Stimulated activated CD4-positive, alpha-beta T cell treated with anti-CD3 and anti-CD28 coated beads, Interleukin-1b, Interleukin-23, amount 100 ng/mL, for 4 hours (primary cell): ENCODE measurements around the gene NTNG1.
"Not testable (repeated sequence)": the region's sequence is repeated elsewhere in the genome, so short reads cannot be mapped to it uniquely, and the experiment has no call there.

Experiments
- DNase-seq, 2 donors: peaks; one replicate each; pipeline ENCODE4 v3.0.0-alpha.2; 2020; ENCODE audit warnings: low read depth in 2 of 2

The NTNG1 gene

GRCh38 chr1:107142666-107143065 is 1.8 kb downstream of the NTNG1 start:
- no peak for DNase-seq

- no peak for DNase-seq
Measured at GRCh38 chr1:107145637-107146036, 4.8 kb downstream of the NTNG1 start.

GRCh38 chr1:107147843-107148242 is 7.0 kb downstream of the NTNG1 start:
- DNase-seq, result no peak

GRCh38 chr1:107149946-107150345 is 9.1 kb downstream of the NTNG1 start:
- DNase-seq, result no peak

GRCh38 chr1:107151295-107151694 is 10.5 kb downstream of the NTNG1 start:
- no peak for DNase-seq

- DNase-seq, result no peak
Measured at GRCh38 chr1:107152395-107152794, 11.6 kb downstream of the NTNG1 start.

- no peak for DNase-seq
Measured at GRCh38 chr1:107153014-107153413, 12.2 kb downstream of the NTNG1 start.

DNA sequence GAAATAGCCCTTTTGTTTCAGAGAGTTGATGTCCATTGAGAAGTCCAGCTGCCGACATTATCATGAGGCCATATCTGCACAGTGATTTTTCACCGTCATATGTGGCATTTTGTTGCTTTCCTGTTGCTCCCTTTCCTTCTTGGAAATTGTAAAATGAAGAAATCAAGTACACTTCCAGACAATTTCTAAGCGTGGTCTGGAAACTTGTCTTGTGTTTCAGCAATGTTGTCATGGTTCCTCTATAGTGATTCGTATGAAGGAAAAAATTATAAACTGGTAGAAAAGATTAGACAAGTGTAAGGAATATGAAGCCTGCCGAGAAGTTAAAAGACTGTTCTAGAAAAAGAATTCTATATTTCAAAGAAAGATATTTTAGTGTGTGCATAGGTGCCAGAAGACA is 17.7 kb downstream of the NTNG1 start:
- DNase-seq, result no peak

GRCh38 chr1:107158991-107159390 is 18.2 kb downstream of the NTNG1 start:
- no peak for DNase-seq

DNA sequence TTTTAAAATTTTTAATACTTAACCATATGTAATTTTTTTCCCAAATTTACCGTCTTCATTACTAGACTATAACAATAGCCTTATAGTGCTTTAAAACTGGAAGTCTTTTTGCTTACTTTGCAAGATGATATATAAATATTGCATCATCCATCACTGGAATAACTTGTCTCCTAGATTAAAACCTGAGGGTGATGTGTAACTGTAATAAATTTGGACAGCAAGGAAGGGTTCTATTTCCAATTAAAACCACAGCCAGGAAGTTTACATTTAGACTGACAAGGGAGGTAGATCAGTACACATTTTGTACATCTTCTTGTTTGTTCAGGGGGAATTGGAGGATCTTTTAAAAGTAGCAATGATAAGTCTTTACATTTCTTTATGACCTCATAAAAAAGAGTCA is 21.9 kb downstream of the NTNG1 start:
- no peak for DNase-seq

DNA sequence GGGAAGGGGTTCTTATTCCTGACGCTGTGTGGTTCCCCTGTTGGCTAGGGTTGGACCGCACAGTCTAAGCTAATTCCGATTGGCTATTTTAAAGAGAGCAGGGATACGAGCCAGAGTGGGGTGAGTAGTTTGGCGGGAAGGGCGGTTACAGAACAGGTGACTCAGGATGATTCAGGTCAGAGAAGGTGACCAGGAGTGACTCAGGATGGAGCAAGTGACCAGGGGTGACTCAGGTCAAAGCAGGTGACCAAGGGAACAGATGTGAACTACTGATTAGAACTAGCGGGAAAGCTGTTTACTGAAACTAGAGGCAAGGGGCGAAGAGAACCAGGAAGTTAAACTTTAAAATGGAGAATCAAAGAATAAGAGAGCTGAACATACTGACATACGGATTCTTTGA is 24.1 kb downstream of the NTNG1 start:
- not testable (repeated sequence) for DNase-seq

GRCh38 chr1:107169615-107170014 is 28.8 kb downstream of the NTNG1 start:
- no peak for DNase-seq

DNA sequence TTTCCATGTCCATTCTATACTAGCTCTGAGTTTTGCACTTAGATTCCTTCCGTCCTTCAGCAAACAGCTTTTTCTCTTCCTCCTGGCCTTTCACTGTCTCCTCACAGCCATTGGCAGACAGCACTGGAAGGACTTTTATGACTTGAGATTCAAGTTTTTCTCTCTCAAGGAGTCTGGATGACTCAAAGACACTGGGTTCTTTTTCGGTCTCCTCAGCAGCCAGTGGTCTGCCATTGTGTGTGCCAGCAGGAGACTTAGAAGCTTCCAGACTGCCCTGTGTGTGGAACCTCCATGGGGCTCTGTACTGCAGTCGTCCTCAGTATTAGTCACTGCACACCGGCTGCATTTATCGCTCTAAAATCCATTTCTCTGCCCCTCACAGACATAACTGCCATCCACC is 30.5 kb downstream of the NTNG1 start:
- DNase-seq, result no peak

DNA sequence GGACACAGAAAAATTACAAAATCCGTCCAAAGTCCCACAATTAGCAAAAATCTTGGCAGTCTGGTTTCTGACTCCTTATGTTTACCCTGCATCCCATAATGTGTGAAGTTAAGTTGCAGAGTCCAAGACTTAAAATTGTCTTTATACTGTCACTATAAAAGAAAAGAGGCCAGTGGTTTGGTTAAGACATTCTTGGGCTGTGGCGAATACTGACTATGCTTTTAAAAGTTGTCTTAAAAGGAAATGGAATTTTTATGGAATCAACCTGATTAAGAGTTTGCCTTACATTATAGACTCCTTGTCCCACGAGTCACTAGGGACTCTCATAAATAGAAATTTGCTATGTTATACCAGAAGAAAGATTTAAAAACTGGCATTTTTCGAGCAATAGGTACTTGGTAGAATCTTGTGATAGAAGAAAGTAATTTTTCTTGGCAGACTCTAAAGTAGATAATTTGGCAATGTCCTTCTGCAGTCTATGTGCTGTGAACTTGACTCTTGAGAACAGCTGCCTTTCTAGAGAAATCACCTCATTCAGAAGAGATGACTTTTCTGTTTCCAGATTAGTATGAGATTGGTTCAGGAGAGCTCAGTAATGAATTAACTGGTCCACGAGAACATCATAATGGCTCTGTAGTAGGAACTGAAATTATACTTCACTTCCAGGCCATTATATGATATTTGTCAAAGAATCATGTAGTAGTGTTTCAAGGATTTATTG is 31.8 kb downstream of the NTNG1 start:
- no peak for DNase-seq

DNA sequence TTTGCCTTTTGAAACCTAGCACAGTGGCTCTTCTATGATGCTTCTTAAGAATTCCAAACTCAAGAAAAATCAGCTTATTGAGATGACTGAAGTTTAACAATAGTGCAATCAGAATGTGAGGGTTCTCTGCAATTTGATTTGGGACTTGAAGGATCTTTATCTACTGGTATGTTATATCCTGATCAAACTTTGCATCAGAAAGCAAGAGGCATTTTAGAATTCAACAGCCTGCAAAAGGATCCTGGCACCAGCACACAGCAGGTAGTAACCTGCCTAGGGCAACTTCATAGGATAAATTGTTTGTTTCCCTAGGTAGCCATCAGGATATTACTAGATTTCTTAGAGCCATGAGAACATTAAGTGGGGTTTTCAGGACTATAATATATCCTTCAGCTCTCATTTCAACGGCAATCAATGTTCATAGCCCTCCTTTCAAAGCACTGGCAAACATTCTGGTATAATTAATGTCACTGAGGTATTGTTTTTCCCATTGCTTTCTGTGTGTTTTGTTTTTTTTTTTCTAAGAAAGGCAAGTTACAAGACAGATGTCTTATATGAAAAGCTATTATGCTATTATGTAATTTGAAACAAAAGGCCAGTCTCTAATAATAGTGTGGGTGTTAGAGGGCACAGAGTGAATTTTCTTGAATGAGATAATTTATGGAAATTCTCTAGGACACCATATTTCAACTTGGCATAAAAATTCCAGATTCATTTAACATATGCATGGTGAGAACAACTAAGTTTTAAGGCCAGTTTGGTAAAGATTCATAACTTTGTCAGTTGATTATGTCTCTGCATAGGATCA is 34.5 kb downstream of the NTNG1 start:
- DNase-seq, result no peak

- no peak for DNase-seq
Measured at GRCh38 chr1:107181253-107181969, 40.6 kb downstream of the NTNG1 start.

DNA sequence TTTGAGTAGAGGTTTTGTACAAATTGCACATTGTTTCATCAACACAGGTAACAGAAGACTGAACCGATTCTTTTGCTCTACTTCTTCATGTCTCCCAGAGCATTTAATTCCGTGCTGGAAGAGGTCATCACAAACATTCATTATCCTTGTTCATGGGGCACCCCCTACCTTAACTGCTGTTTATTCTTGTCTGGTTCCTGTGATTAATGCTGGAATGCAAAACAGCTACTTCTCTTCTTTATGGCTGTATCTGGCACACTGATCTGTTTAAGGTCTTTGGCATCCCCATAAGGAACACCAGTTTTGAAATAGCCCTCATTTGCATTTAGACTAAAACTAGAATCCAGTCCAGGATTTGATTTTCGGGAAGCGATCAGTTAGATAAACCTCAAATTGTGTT is 42.2 kb downstream of the NTNG1 start:
- DNase-seq, result no peak

- no peak for DNase-seq
Measured at GRCh38 chr1:107184888-107185287, 44.0 kb downstream of the NTNG1 start.

DNA sequence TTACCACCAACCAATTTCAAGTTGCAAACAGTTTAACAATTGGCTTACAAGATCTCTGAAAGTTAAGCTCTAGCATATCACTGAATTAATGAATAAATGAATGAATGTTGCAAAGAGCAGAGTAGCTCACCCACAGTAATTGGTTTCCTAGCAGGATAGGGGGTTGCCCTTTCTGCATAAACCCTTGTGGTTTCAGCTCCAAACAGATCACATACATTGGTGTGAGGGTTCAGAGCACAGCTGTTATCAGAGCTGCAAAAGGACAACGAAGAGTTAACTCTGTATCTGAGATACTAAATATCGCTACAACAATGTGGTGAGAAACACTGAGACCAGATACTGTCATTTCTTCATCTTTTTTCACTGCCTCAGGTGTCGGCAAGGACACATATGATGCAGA is 46.6 kb downstream of the NTNG1 start:
- DNase-seq, result no peak

DNA sequence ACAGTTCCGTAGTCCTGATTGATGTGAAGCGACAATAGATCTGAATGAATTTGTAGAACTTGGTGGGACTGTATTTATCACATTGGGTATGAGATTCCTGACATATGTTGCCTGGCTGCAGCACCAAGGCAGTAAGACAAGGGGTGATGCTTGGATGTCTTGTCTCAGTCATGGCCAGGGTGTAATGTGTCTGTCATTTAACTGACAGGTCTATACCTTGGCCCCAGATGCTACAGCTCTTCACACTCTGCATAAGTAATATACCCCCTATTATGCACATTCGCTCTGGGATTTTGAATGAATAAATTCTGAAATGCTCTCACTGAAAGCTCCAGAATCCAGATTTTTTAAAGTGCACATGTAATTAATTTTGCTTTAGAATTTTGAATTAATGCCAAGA is 47.3 kb downstream of the NTNG1 start:
- DNase-seq, result no peak

- DNase-seq, result no peak
Measured at GRCh38 chr1:107194380-107194779, 53.5 kb downstream of the NTNG1 start.

- DNase-seq, result no peak
Measured at GRCh38 chr1:107195476-107195875, 54.6 kb downstream of the NTNG1 start.
